Limb (tissue), 2 donors: Measurements from ENCODE around the gene MCCC2.
"Not testable (repeated sequence)": the region's sequence is repeated elsewhere in the genome, so short reads cannot be mapped to it uniquely, and the experiment has no call there.

Experiments used
- DNase-seq, 2 donors: peaks; one replicate each; pipeline ENCODE4 v3.0.0-alpha.2; 2016; ENCODE audit errors: extremely low spot score in 2 of 2

The MCCC2 gene

GRCh38 chr5:71597001-71597400 lies 9.9 kb downstream of the MCCC2 start:
- no peak for DNase-seq

GRCh38 chr5:71600783-71601182 lies 13.6 kb downstream of the MCCC2 start:
- no peak for DNase-seq

- peak in 1 of 2 donors; percentile 32 for DNase-seq
Observed at GRCh38 chr5:71601222-71602026, 14.3 kb downstream of the MCCC2 start.

GRCh38 chr5:71609916-71610315 lies 22.8 kb downstream of the MCCC2 start:
- DNase-seq = not testable (repeated sequence)

GRCh38 chr5:71615809-71616208 lies 28.7 kb downstream of the MCCC2 start:
- DNase-seq = no peak

GRCh38 chr5:71620630-71621029 lies 33.5 kb downstream of the MCCC2 start:
- DNase-seq = no peak

GRCh38 chr5:71621268-71621667 lies 34.1 kb downstream of the MCCC2 start:
- no peak for DNase-seq

GRCh38 chr5:71621741-71622140 lies 34.6 kb downstream of the MCCC2 start:
- no peak for DNase-seq

GRCh38 chr5:71623221-71623794 lies 36.2 kb downstream of the MCCC2 start:
- DNase-seq = no peak

- no peak for DNase-seq
Observed at GRCh38 chr5:71629950-71630349, 42.8 kb downstream of the MCCC2 start.

- DNase-seq = no peak
Observed at GRCh38 chr5:71631070-71631469, 43.9 kb downstream of the MCCC2 start.

- DNase-seq = no peak
Observed at GRCh38 chr5:71632168-71632567, 45.0 kb downstream of the MCCC2 start.

GRCh38 chr5:71633255-71634155 lies 46.4 kb downstream of the MCCC2 start:
- DNase-seq = no peak

- DNase-seq = no peak
Observed at GRCh38 chr5:71637133-71637532, 50.0 kb downstream of the MCCC2 start.

GRCh38 chr5:71640408-71640807 lies 53.3 kb downstream of the MCCC2 start:
- no peak for DNase-seq

GRCh38 chr5:71645030-71645429 lies 57.9 kb downstream of the MCCC2 start:
- DNase-seq = no peak

GRCh38 chr5:71650940-71651339 lies 63.8 kb downstream of the MCCC2 start:
- DNase-seq = not testable (repeated sequence)

GRCh38 chr5:71651579-71651978 lies 64.4 kb downstream of the MCCC2 start:
- no peak for DNase-seq

GRCh38 chr5:71652349-71652748 lies 65.2 kb downstream of the MCCC2 start:
- DNase-seq = no peak

- peak in 1 of 2 donors; percentile 4 for DNase-seq
Observed at GRCh38 chr5:71652803-71653543, 65.8 kb downstream of the MCCC2 start.

- no peak for DNase-seq
Observed at GRCh38 chr5:71658916-71659662, 71.9 kb downstream of the MCCC2 start.
